SK-N-SH treated with all-trans-retinoic acid at 6 μM for 48 hours (cell line): ENCODE measurements around the gene SEMA4D.

Experiments used
- CSRNP3 ChIP-seq: fragments of 250-450 bp; sonication (Bioruptor Pico); IDR thresholded peaks from 2 replicates; pipeline ENCODE4 v1.5.1; 2021; ENCODE audit warnings: mild to moderate bottlenecking, moderate library complexity
- GLIS3 ChIP-seq: fragments of 250-450 bp; sonication (Bioruptor Pico); IDR thresholded peaks from 2 replicates; pipeline ENCODE4 v1.5.0; 2020; ENCODE audit warnings: mild to moderate bottlenecking, moderate library complexity
- PPARA ChIP-seq: fragments of 250-450 bp; sonication (Bioruptor Pico); IDR thresholded peaks from 2 replicates; pipeline ENCODE4 v1.5.0; 2020; ENCODE audit warnings: mild to moderate bottlenecking, borderline replicate concordance
- RARB ChIP-seq: fragments of 250-450 bp; sonication (Bioruptor Pico); IDR thresholded peaks from 2 replicates; pipeline ENCODE4 v1.8.0; 2021; ENCODE audit warnings: mild to moderate bottlenecking, moderate library complexity
- TOX ChIP-seq: fragments of 250-450 bp; sonication (Bioruptor Pico); IDR thresholded peaks from 2 replicates; pipeline ENCODE4 v1.8.0; 2021; ENCODE audit warnings: mild to moderate bottlenecking, moderate library complexity, borderline replicate concordance
- ZFP3 ChIP-seq: fragments of 250-450 bp; sonication (Bioruptor Pico); IDR thresholded peaks from 2 replicates; pipeline ENCODE4 v1.5.0; 2020; ENCODE audit warnings: mild to moderate bottlenecking, moderate library complexity
- ZNF70 ChIP-seq: fragments of 450-650 bp; formaldehyde crosslinking; IDR thresholded peaks from 2 replicates; pipeline ENCODE4 v1.5.0; 2020; ENCODE audit warnings: mild to moderate bottlenecking, moderate library complexity
- ZNF8 ChIP-seq: fragments of 450-650 bp; formaldehyde crosslinking; IDR thresholded peaks from 2 replicates; pipeline ENCODE4 v1.5.0; 2020; ENCODE audit warnings: mild to moderate bottlenecking, moderate library complexity
- TF ChIP-seq, protein P1 (sequence below): fragments of 250-450 bp; sonication (Bioruptor Pico); IDR thresholded peaks from 2 replicates; pipeline ENCODE4 v1.8.0; 2021; ENCODE audit warnings: low read depth, mild to moderate bottlenecking, moderate library complexity, borderline replicate concordance
- TF ChIP-seq, protein P2 (sequence below): fragments of 250-450 bp; sonication (Bioruptor Pico); IDR thresholded peaks from 2 replicates; pipeline ENCODE4 v1.5.1; 2020; ENCODE audit warnings: low read depth, mild to moderate bottlenecking, moderate library complexity
- TF ChIP-seq, protein P3 (sequence below): fragments of 250-450 bp; sonication (Bioruptor Pico); IDR thresholded peaks from 2 replicates; pipeline ENCODE4 v1.8.0; 2020; ENCODE audit warnings: mild to moderate bottlenecking, moderate library complexity, borderline replicate concordance

GRCh38 chr9:89323390-89323789 is 174.5 kb downstream of the SEMA4D start:
- TF ChIP-seq RARB = no peak
- TF ChIP-seq, protein P1, sequence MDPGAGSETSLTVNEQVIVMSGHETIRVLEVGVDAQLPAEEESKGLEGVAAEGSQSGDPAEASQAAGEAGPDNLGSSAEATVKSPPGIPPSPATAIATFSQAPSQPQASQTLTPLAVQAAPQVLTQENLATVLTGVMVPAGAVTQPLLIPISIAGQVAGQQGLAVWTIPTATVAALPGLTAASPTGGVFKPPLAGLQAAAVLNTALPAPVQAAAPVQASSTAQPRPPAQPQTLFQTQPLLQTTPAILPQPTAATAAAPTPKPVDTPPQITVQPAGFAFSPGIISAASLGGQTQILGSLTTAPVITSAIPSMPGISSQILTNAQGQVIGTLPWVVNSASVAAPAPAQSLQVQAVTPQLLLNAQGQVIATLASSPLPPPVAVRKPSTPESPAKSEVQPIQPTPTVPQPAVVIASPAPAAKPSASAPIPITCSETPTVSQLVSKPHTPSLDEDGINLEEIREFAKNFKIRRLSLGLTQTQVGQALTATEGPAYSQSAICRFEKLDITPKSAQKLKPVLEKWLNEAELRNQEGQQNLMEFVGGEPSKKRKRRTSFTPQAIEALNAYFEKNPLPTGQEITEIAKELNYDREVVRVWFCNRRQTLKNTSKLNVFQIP = no peak
- TF ChIP-seq TOX (CRISPR knock-in tag) = no peak
- TF ChIP-seq CSRNP3 (CRISPR knock-in tag) = no peak
- no peak for TF ChIP-seq ZFP3 (CRISPR knock-in tag)
- TF ChIP-seq, protein P2, sequence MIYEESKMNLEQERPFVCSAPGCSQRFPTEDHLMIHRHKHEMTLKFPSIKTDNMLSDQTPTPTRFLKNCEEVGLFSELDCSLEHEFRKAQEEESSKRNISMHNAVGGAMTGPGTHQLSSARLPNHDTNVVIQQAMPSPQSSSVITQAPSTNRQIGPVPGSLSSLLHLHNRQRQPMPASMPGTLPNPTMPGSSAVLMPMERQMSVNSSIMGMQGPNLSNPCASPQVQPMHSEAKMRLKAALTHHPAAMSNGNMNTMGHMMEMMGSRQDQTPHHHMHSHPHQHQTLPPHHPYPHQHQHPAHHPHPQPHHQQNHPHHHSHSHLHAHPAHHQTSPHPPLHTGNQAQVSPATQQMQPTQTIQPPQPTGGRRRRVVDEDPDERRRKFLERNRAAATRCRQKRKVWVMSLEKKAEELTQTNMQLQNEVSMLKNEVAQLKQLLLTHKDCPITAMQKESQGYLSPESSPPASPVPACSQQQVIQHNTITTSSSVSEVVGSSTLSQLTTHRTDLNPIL (CRISPR knock-in tag) = no peak
- TF ChIP-seq, protein P3, sequence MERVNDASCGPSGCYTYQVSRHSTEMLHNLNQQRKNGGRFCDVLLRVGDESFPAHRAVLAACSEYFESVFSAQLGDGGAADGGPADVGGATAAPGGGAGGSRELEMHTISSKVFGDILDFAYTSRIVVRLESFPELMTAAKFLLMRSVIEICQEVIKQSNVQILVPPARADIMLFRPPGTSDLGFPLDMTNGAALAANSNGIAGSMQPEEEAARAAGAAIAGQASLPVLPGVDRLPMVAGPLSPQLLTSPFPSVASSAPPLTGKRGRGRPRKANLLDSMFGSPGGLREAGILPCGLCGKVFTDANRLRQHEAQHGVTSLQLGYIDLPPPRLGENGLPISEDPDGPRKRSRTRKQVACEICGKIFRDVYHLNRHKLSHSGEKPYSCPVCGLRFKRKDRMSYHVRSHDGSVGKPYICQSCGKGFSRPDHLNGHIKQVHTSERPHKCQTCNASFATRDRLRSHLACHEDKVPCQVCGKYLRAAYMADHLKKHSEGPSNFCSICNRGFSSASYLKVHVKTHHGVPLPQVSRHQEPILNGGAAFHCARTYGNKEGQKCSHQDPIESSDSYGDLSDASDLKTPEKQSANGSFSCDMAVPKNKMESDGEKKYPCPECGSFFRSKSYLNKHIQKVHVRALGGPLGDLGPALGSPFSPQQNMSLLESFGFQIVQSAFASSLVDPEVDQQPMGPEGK (CRISPR knock-in tag) = no peak
- TF ChIP-seq ZNF8 (CRISPR knock-in tag) = no peak
- TF ChIP-seq ZNF70 (CRISPR knock-in tag) = no peak
- TF ChIP-seq GLIS3 (CRISPR knock-in tag) = no peak
- TF ChIP-seq PPARA (CRISPR knock-in tag) = no peak
